Hepatic stellate cell (primary cell): ENCODE measurements around the gene SCN1A.
"Not testable (repeated sequence)": the region's sequence is repeated elsewhere in the genome, so short reads cannot be mapped to it uniquely, and the experiment has no call there.

Experiments
- DNase-seq: peaks from one replicate; pipeline ENCODE4 v3.0.0; 2011; ENCODE audit warnings: low spot score

SCN1A gene

GRCh38 chr2:166081131-166081632 lies 46.6 kb downstream of the SCN1A start:
- no peak for DNase-seq

GRCh38 chr2:166074430-166074829 lies 53.4 kb downstream of the SCN1A start:
- no peak for DNase-seq

- DNase-seq: no peak
Measured at GRCh38 chr2:166074011-166074410, 53.8 kb downstream of the SCN1A start.

GRCh38 chr2:166070231-166070630 lies 57.6 kb downstream of the SCN1A start:
- DNase-seq: no peak

GRCh38 chr2:166068981-166069380 lies 58.8 kb downstream of the SCN1A start:
- no peak for DNase-seq

- DNase-seq: no peak
Measured at GRCh38 chr2:166067229-166067628, 60.6 kb downstream of the SCN1A start.

- DNase-seq: no peak
Measured at GRCh38 chr2:166060191-166060590, 67.6 kb downstream of the SCN1A start.

- no peak for DNase-seq
Measured at GRCh38 chr2:166057370-166058164, 70.3 kb downstream of the SCN1A start.

GRCh38 chr2:166044853-166045483 lies 82.9 kb downstream of the SCN1A start:
- no peak for DNase-seq

- no peak for DNase-seq
Measured at GRCh38 chr2:166042768-166043390, 84.9 kb downstream of the SCN1A start.

- no peak for DNase-seq
Measured at GRCh38 chr2:166042356-166042755, 85.5 kb downstream of the SCN1A start.

- no peak for DNase-seq
Measured at GRCh38 chr2:166041613-166042012, 86.2 kb downstream of the SCN1A start.

GRCh38 chr2:166032361-166032760 lies 95.5 kb downstream of the SCN1A start:
- DNase-seq: no peak

GRCh38 chr2:166031054-166031453 lies 96.8 kb downstream of the SCN1A start:
- no peak for DNase-seq

- no peak for DNase-seq
Measured at GRCh38 chr2:166025313-166025712, 102.5 kb downstream of the SCN1A start.

- no peak for DNase-seq
Measured at GRCh38 chr2:166017208-166017607, 110.6 kb downstream of the SCN1A start.

- no peak for DNase-seq
Measured at GRCh38 chr2:166013878-166014277, 113.9 kb downstream of the SCN1A start.

- DNase-seq: no peak
Measured at GRCh38 chr2:166011660-166012059, 116.2 kb downstream of the SCN1A start.

- DNase-seq: no peak
Measured at GRCh38 chr2:166000401-166000800, 127.4 kb downstream of the SCN1A start.

GRCh38 chr2:165990846-165991245 lies 137.0 kb downstream of the SCN1A start:
- no peak for DNase-seq

- no peak for DNase-seq
Measured at GRCh38 chr2:165989851-165990250, 138.0 kb downstream of the SCN1A start.

GRCh38 chr2:165985120-165985519 lies 142.7 kb downstream of the SCN1A start:
- DNase-seq: no peak

GRCh38 chr2:165972161-165972560 lies 155.7 kb downstream of the SCN1A start:
- DNase-seq: not testable (repeated sequence)
